B cell (primary cell): Measurements from ENCODE around the gene IFIT1B. TPM values are rescaled to one million over a fixed set of nuclear protein-coding genes. Genes with fewer than 3 reads are reported as not detected.

Experiments
- ATAC-seq: fragments of 200-7000 bp; cut with Tn5 transposase; one replicate; pipeline ENCODE4 v1.10.0; 2021; ENCODE audit warnings: low read depth, mild to moderate bottlenecking, moderate number of reproducible peaks, moderate library complexity
- CTCF ChIA-PET: fragments of 350-600 bp; sonication (Branson Sonifier 250); formaldehyde crosslinking; loops from one replicate; lab custom pipeline; 2021; ENCODE audit warnings: antibody characterized with exemption, inconsistent platforms; lab: Charles Lee
- POLR2A ChIA-PET: fragments of 350-600 bp; sonication (Branson Sonifier 250); formaldehyde crosslinking; loops from one replicate; lab custom pipeline; 2021; ENCODE audit warnings: antibody characterized with exemption; lab: Charles Lee
- DNase-seq: peaks from one replicate; pipeline ENCODE4 v3.0.0; 2013
- H2AFZ ChIP-seq: 2 replicates; pipeline ENCODE4 v1.6.1; 2012; ENCODE audit warnings: mild to moderate bottlenecking, low read depth, low read length; ENCODE audit not compliant: insufficient read depth, poor library complexity, severe bottlenecking
- H3K27ac ChIP-seq, 2 donors: 1 replicate in 1 of 2; 2 replicates in 1 of 2; pipeline ENCODE4 v1.5.1; 2012 to 2013; ENCODE audit warnings: low read length in 2 of 2, mild to moderate bottlenecking in 2 of 2, moderate library complexity in 1 of 2
- H3K27me3 ChIP-seq, 4 experiments: fragments of 200-600 bp in 1 of 4; sonication (generic) in 1 of 4; replicated peaks in 1 of 4; 1 replicate in 2 of 4; 2 replicates in 2 of 4; pipeline versions ENCODE4 v1.6.1 to v1.7.0; 2013 to 2016; ENCODE audit warnings: low read length in 3 of 4, mild to moderate bottlenecking in 2 of 4, mixed read lengths in 1 of 4, moderate library complexity in 1 of 4; ENCODE audit not compliant: insufficient read depth in 4 of 4, control insufficient read depth in 3 of 4; ENCODE audit errors: control extremely low read depth in 1 of 4
- H3K36me3 ChIP-seq, 2 experiments: replicated peaks in 1 of 2; 1 replicate in 1 of 2; 2 replicates in 1 of 2; pipeline versions ENCODE4 v1.6.1 to v1.7.1; 2013; ENCODE audit warnings: low read length in 1 of 2; ENCODE audit not compliant: insufficient read depth in 2 of 2, control insufficient read depth in 1 of 2; ENCODE audit errors: control extremely low read depth in 1 of 2, extremely low read depth in 1 of 2
- H3K4me1 ChIP-seq, 2 donors: fragments of 200-600 bp in 1 of 2; sonication (generic) in 1 of 2; 1 replicate in 1 of 2; 2 replicates in 1 of 2; pipeline versions ENCODE4 v1.5.1 to v1.6.1; 2013 to 2017; ENCODE audit warnings: low read length in 2 of 2; ENCODE audit not compliant: control insufficient read depth in 2 of 2, insufficient read depth in 2 of 2
- H3K4me2 ChIP-seq: replicated peaks from 2 replicates; pipeline ENCODE3; 2012; ENCODE audit warnings: mild to moderate bottlenecking, low read depth, low read length; ENCODE audit not compliant: poor library complexity, severe bottlenecking
- H3K4me3 ChIP-seq, 5 experiments: fragments of 200-600 bp in 1 of 5; sonication (generic) in 1 of 5; 1 replicate in 3 of 5; 2 replicates in 2 of 5; pipeline versions ENCODE4 v1.5.1 to v1.7.0; 2011 to 2016; ENCODE audit warnings: low read length in 4 of 5, mild to moderate bottlenecking in 4 of 5, low read depth in 2 of 5, control low read depth in 1 of 5, moderate library complexity in 1 of 5; ENCODE audit not compliant: insufficient read depth in 1 of 5; ENCODE audit errors: control extremely low read depth in 1 of 5, extremely low read depth in 1 of 5
- H3K79me2 ChIP-seq: fragments of 200-600 bp; sonication (generic); one replicate; pipeline ENCODE4 v1.6.0; 2016; ENCODE audit warnings: low read length; ENCODE audit not compliant: control insufficient read depth, insufficient read depth
- H3K9ac ChIP-seq: fragments of 200-600 bp; sonication (generic); 2 replicates; pipeline ENCODE4 v1.6.1; 2017; ENCODE audit warnings: mild to moderate bottlenecking, low read length, moderate library complexity
- H3K9me3 ChIP-seq, 3 donors: one replicate each; pipeline versions ENCODE4 v1.6.1 to v1.7.1; 2013; ENCODE audit warnings: low read length in 2 of 3; ENCODE audit not compliant: control insufficient read depth in 2 of 3, insufficient read depth in 1 of 3; ENCODE audit errors: control extremely low read depth in 1 of 3
- H4K20me1 ChIP-seq: 2 replicates; pipeline ENCODE4 v1.6.0; 2012; ENCODE audit warnings: mild to moderate bottlenecking, low read length; ENCODE audit not compliant: insufficient read depth, control insufficient read depth, poor library complexity, severe bottlenecking
- H3K27ac Mint-ChIP-seq: one replicate; pipeline ENCODE4 v1.8.0; 2021; ENCODE audit warnings: mixed read lengths
- H3K27me3 Mint-ChIP-seq: one replicate; pipeline ENCODE4 v1.8.0; 2021; ENCODE audit warnings: mixed read lengths
- H3K4me1 Mint-ChIP-seq: one replicate; pipeline ENCODE4 v1.8.0; 2021; ENCODE audit warnings: mixed read lengths
- H3K4me3 Mint-ChIP-seq: one replicate; pipeline ENCODE4 v1.8.0; 2021; ENCODE audit warnings: mixed read lengths
- H3K9me3 Mint-ChIP-seq: one replicate; pipeline ENCODE4 v1.8.0; 2022; ENCODE audit warnings: mixed read lengths; ENCODE audit not compliant: insufficient read depth
- EZH2 ChIP-seq: IDR thresholded peaks from 2 replicates; pipeline ENCODE4 v1.6.1; 2012; ENCODE audit warnings: borderline replicate concordance, low read depth, mild to moderate bottlenecking, moderate library complexity, low read length; ENCODE audit not compliant: insufficient read depth, poor library complexity, severe bottlenecking
- WGBS: methylation state at CpG from one replicate; pipeline ENCODE4 v1.1.5; 2013; ENCODE audit warnings: missing lambda C conversion rate; ENCODE audit not compliant: insufficient coverage; 5-methylcytosine and 5-hydroxymethylcytosine counted together
- intact Hi-C: fragments of 100-400 bp; cut with micrococcal nuclease; formaldehyde crosslinking; loops from one replicate; pipeline ENCODE4 v1.10.0; 2022
- polyA minus RNA-seq: library from RNA; depleted of rRNA, polyadenylated mRNA; stranded (reverse); fragments of >200 nt; gene quantifications from 2 replicates; pipeline ENCODE4 v1.2.3, GENCODE V29; 2012
- polyA plus RNA-seq: library from polyadenylated mRNA; depleted of rRNA; stranded (reverse); fragments of >200 nt; gene quantifications from 2 replicates; pipeline ENCODE4 v1.2.3, GENCODE V29; 2012
- total RNA-seq, 2 donors: library from RNA; stranded (reverse); fragments of 120-200 nt in 1 of 2; gene quantifications; 1 replicate in 1 of 2; 2 replicates in 1 of 2; pipeline versions ENCODE4 v1.2.3 to v1.2.4, GENCODE V29; 2013 to 2022
- TF ChIP-seq, protein P1 (sequence below): fragments of 200-600 bp; IDR thresholded peaks from one replicate; pipeline ENCODE4 v1.8.0; 2022; ENCODE audit warnings: antibody characterized with exemption, mild to moderate bottlenecking

Gene IFIT1B, protein sequence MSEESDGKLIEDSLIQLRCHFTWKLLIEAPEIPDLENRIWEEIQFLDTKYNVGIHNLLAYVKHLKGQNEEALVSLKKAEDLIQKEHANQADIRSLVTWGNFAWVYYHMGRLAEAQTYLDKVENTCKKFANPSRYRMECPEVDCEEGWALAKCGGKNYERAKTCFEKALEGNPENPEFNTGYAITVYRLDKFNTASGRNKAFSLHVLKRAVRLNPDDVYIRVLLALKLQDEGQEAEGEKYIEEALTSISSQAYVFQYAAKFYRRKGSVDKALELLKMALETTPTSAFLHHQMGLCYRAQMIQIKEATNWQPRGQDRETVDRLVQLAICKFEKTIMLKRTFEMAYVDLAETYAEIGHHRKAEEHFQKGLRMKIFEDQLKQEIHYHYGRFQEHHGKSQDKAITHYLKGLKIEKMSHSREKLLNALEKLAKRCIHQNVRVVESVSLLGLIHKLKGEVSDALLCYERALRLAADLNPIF
- total RNA-seq: not detected in 2 replicates
- 0.07 TPM for total RNA-seq (2013)
- not detected in 2 replicates for polyA plus RNA-seq
- polyA minus RNA-seq: 0.64 TPM in 1 of 2 replicates, not detected in the other

DNA sequence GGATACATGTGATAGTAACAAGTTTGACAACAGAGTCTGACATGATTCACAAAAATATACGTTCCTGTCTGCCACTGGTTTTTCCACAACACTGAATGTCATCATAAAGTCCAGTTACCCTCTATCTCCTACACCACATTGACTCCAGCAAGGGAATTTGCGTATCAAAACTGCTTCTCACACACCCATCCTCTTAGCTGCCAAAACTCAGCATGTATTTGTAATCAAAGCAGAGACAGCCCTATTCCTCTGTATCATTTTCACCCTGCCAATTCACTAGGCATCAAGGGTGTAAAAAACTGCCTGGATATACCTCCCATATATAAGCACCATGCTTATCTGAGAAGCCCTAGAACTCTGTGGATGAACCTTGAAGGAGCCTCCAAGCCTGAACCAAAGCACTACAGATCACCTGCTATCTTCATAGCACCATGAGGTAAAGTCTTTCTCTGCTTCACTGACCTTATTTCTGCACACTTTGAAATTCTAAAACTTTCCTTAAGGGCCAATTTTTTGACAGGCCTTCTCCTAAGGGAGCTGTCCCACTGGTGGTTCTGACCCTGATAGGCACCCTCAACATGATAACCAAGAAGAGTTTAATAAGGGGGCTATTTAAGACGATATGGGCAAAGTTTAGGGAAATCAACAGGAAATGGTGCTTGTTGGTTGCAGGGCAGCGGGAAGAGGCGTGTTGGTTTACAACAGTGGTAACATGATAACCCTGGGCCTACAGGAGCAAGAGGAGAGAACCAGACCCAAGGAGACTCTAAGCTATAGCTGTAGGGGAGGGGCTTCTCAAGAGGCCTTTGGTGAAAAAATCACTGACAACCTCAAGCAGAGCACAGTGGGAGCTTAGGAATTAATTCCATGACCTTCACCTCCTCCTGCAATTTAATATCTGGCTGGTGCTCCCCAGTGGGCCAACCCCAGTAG, at the start of gene IFIT1B:
Gene IFIT1B, plus strand, starts transcription at position 352 of the 933 bp plus-strand sequence. Its CDS starts 80 bp downstream, at position 432.
- H3K27ac Mint-ChIP-seq: no peak within 1 kb of the TSS
- WGBS: 98% methylated on average over 5 of the region's 5 CpGs
- CTCF ChIA-PET: no interaction called here

More for the DNA sequence above, at the start of gene IFIT1B:
- Histone ChIP-seq H3K9ac (no peak within 1 kb of the TSS), H3K4me1 (no peaks in the 10 kb centered on the region), H3K4me2 (no peak within 1 kb of the TSS), H2AFZ (no peak within 1 kb of the TSS), H3K36me3 (no peaks in the 10 kb centered on the region), H3K79me2 (no peaks in the 10 kb centered on the region), H3K4me3 (no peak within 1 kb of the TSS), H3K27ac (no peak within 1 kb of the TSS), H3K9me3 (no peaks in the 10 kb centered on the region), H4K20me1 (no peaks in the 10 kb centered on the region), H3K27me3 (no peaks in the 10 kb centered on the region)
- ATAC-seq (no peak), DNase-seq (no peak)
- no peaks in the 10 kb centered on the region for H3K4me1 Mint-ChIP-seq
- no peak for TF ChIP-seq EZH2
- TF ChIP-seq, protein P1, sequence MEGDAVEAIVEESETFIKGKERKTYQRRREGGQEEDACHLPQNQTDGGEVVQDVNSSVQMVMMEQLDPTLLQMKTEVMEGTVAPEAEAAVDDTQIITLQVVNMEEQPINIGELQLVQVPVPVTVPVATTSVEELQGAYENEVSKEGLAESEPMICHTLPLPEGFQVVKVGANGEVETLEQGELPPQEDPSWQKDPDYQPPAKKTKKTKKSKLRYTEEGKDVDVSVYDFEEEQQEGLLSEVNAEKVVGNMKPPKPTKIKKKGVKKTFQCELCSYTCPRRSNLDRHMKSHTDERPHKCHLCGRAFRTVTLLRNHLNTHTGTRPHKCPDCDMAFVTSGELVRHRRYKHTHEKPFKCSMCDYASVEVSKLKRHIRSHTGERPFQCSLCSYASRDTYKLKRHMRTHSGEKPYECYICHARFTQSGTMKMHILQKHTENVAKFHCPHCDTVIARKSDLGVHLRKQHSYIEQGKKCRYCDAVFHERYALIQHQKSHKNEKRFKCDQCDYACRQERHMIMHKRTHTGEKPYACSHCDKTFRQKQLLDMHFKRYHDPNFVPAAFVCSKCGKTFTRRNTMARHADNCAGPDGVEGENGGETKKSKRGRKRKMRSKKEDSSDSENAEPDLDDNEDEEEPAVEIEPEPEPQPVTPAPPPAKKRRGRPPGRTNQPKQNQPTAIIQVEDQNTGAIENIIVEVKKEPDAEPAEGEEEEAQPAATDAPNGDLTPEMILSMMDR: no peak
- no peak within 1 kb of the TSS for H3K4me3 Mint-ChIP-seq
- H3K27me3 Mint-ChIP-seq: peaks cover 3% of the 10 kb centered on the region
- H3K9me3 Mint-ChIP-seq: no peaks in the 10 kb centered on the region
- intact Hi-C loops: no loop called here
- POLR2A ChIA-PET: no interaction called here
